Thyroid gland (tissue), 4 donors: Measurements from ENCODE around the gene ADRA2C. TPM values are rescaled to one million over a fixed set of nuclear protein-coding genes. Genes with fewer than 3 reads are reported as not detected.

Source experiments
- DNase-seq, 2 donors: peaks; one replicate each; pipeline ENCODE4 v3.0.0-alpha.2; 2019
- H3K27ac ChIP-seq, 3 donors: fragments of 200-600 bp; sonication (generic); 1 replicate in 2 of 3; 2 replicates in 1 of 3; pipeline ENCODE4 v1.5.1; 2016 to 2019; ENCODE audit warnings: mild to moderate bottlenecking in 1 of 3, moderate library complexity in 1 of 3
- H3K27me3 ChIP-seq: fragments of 200-600 bp; sonication (generic); one replicate; pipeline ENCODE4 v1.5.1; 2019
- H3K36me3 ChIP-seq, 2 donors: fragments of 200-600 bp; sonication (generic); one replicate each; pipeline ENCODE4 v1.5.1; 2016 to 2019
- H3K4me1 ChIP-seq, 2 donors: fragments of 200-600 bp; sonication (generic); one replicate each; pipeline ENCODE4 v1.5.1; 2017 to 2019
- H3K4me3 ChIP-seq, 3 donors: fragments of 200-600 bp; sonication (generic); replicated peaks in 1 of 3; 1 replicate in 2 of 3; 2 replicates in 1 of 3; pipeline ENCODE4 v1.5.1; 2016; ENCODE audit warnings: mild to moderate bottlenecking in 1 of 3
- H3K9me3 ChIP-seq: fragments of 200-600 bp; sonication (generic); one replicate; pipeline ENCODE4 v1.5.1; 2017
- CTCF ChIP-seq, 6 experiments: fragments of 200-600 bp in 3 of 6; fragments of 450-650 bp in 3 of 6; sonication (generic) in 3 of 6; IDR thresholded peaks; one replicate each; pipeline ENCODE4 v1.5.1; 2016 to 2019; ENCODE audit warnings: antibody characterized with exemption in 6 of 6, mild to moderate bottlenecking in 2 of 6, inconsistent platforms in 1 of 6, moderate library complexity in 1 of 6
- POLR2A ChIP-seq, 2 donors: fragments of 450-650 bp; IDR thresholded peaks; one replicate each; pipeline ENCODE4 v1.6.1; 2017; ENCODE audit warnings: antibody characterized with exemption in 2 of 2, mild to moderate bottlenecking in 2 of 2, moderate library complexity in 1 of 2
- WGBS, 2 donors: methylation state at CpG; one replicate each; pipeline ENCODE4 v1.1.5; 2017; 5-methylcytosine and 5-hydroxymethylcytosine counted together
- intact Hi-C: fragments of 100-400 bp; cut with DNase I; formaldehyde crosslinking; loops from one replicate; pipeline ENCODE4 v1.15.1; 2023
- total RNA-seq, 4 donors: library from RNA; depleted of rRNA; stranded (reverse); fragments of >200 nt; gene quantifications; one replicate each; pipeline ENCODE4 v1.2.3, GENCODE V29; 2016

Gene ADRA2C
- total RNA-seq, 4 donors from 2014 or later: 0.45 to 3.5 (median 1.1) TPM

GRCh38 chr4:3803946-3804345, 37.8 kb downstream of the ADRA2C start:
- no peak for TF ChIP-seq CTCF (IDR thresholded peaks at IDR 0.05)
- TF ChIP-seq POLR2A (IDR thresholded peaks at IDR 0.05): no peak
- no peaks in the 10 kb centered on the region for H3K27me3 ChIP-seq

GRCh38 chr4:3805026-3805425, 38.8 kb downstream of the ADRA2C start:
- intact Hi-C loops: no loop called here
- Histone ChIP-seq H3K27ac (no peak overlapping the region), H3K36me3 (no peaks in the 10 kb centered on the region), H3K9me3 (no peaks in the 10 kb centered on the region), H3K4me1 (no peaks in the 10 kb centered on the region), H3K4me3 (no peak overlapping the region), H3K27me3 (no peaks in the 10 kb centered on the region)
- 88 to 92% methylated on average over 8 of the region's 8 CpGs for WGBS, 2 donors
- DNase-seq: no peak
- TF ChIP-seq CTCF (IDR thresholded peaks at IDR 0.05): no peak
- no peak for TF ChIP-seq POLR2A (IDR thresholded peaks at IDR 0.05)

More at GRCh38 chr4:3803946-3804345, 37.8 kb downstream of the ADRA2C start:
- H3K4me3 ChIP-seq: no peak overlapping the region
- no peak for DNase-seq
- no peaks in the 10 kb centered on the region for H3K4me1 ChIP-seq
- intact Hi-C loops: no loop called here
- no peaks in the 10 kb centered on the region for H3K9me3 ChIP-seq
- no peaks in the 10 kb centered on the region for H3K36me3 ChIP-seq
- 84 to 98% methylated on average over 8 of the region's 8 CpGs for WGBS, 2 donors
- no peak overlapping the region for H3K27ac ChIP-seq

GRCh38 chr4:3805731-3806130, 39.5 kb downstream of the ADRA2C start:
- TF ChIP-seq POLR2A (IDR thresholded peaks at IDR 0.05) (no peak), CTCF (IDR thresholded peaks at IDR 0.05) (no peak)
- WGBS, 2 donors: 95 to 97% methylated on average over 7 to 11 of the region's 11 CpGs
- intact Hi-C loops: no loop called here
- H3K9me3 ChIP-seq: no peaks in the 10 kb centered on the region
- no peak overlapping the region for H3K4me3 ChIP-seq
- no peaks in the 10 kb centered on the region for H3K27me3 ChIP-seq
- H3K27ac ChIP-seq: no peak overlapping the region
- DNase-seq: no peak
- H3K36me3 ChIP-seq: no peaks in the 10 kb centered on the region
- H3K4me1 ChIP-seq: no peaks in the 10 kb centered on the region

GRCh38 chr4:3807311-3807710, 41.1 kb downstream of the ADRA2C start:
- WGBS, 2 donors: 66 to 78% methylated on average over 6 of the region's 6 CpGs
- Histone ChIP-seq H3K4me3 (no peak overlapping the region), H3K4me1 (no peaks in the 10 kb centered on the region), H3K36me3 (no peaks in the 10 kb centered on the region), H3K27me3 (no peaks in the 10 kb centered on the region), H3K9me3 (no peaks in the 10 kb centered on the region), H3K27ac (no peak overlapping the region)
- intact Hi-C loops: no loop called here
- no peak for DNase-seq
- TF ChIP-seq CTCF (IDR thresholded peaks at IDR 0.05) (no peak), POLR2A (IDR thresholded peaks at IDR 0.05) (no peak)

- no peak for DNase-seq
- WGBS, 2 donors: 39 to 45% methylated on average over 14 of the region's 14 CpGs
- no peaks in the 10 kb centered on the region for H3K9me3 ChIP-seq
- H3K4me1 ChIP-seq: no peaks in the 10 kb centered on the region
- no peak overlapping the region for H3K27ac ChIP-seq
- H3K27me3 ChIP-seq: no peaks in the 10 kb centered on the region
- no peak for TF ChIP-seq CTCF (IDR thresholded peaks at IDR 0.05)
- TF ChIP-seq POLR2A (IDR thresholded peaks at IDR 0.05): no peak
- no peaks in the 10 kb centered on the region for H3K36me3 ChIP-seq
- intact Hi-C loops: no loop called here
- H3K4me3 ChIP-seq: no peak overlapping the region
These were observed 41.8 kb downstream of the ADRA2C start for GRCh38 chr4:3807822-3808496.
